Upper lobe of left lung (tissue), 6 donors: Measurements from ENCODE around the gene BPIFB2. TPM values are rescaled to one million over a fixed set of nuclear protein-coding genes. Genes with fewer than 3 reads are reported as not detected.

Experiments used
- ATAC-seq, 2 donors: fragments of 200-7000 bp; cut with Tn5 transposase; one replicate each; pipeline ENCODE4 v1.9.1; 2022; ENCODE audit warnings: mild to moderate bottlenecking in 2 of 2, moderate library complexity in 2 of 2; ENCODE audit not compliant: low FRiP score in 2 of 2
- DNase-seq, 2 donors: peaks; one replicate each; pipeline ENCODE4 v3.0.0-alpha.2; 2019 to 2020
- H3K27ac ChIP-seq, 4 donors: fragments of 200-600 bp; sonication (generic); one replicate each; pipeline ENCODE4 v1.5.1; 2016 to 2019
- H3K27me3 ChIP-seq, 4 donors: fragments of 200-600 bp; sonication (generic); one replicate each; pipeline ENCODE4 v1.5.1; 2017 to 2019
- H3K36me3 ChIP-seq, 4 donors: fragments of 200-600 bp; sonication (generic); one replicate each; pipeline ENCODE4 v1.5.1; 2016 to 2019
- H3K4me1 ChIP-seq, 4 donors: fragments of 200-600 bp; sonication (generic); one replicate each; pipeline ENCODE4 v1.5.1; 2018 to 2019
- H3K4me3 ChIP-seq, 4 donors: fragments of 200-600 bp; sonication (generic); one replicate each; pipeline ENCODE4 v1.5.1; 2017 to 2019; ENCODE audit warnings: mild to moderate bottlenecking in 2 of 4, moderate library complexity in 1 of 4
- H3K9me3 ChIP-seq, 4 donors: fragments of 200-600 bp; sonication (generic); one replicate each; pipeline ENCODE4 v1.5.1; 2018 to 2019
- EP300 ChIP-seq, 4 donors: sonication (generic); formaldehyde crosslinking; IDR thresholded peaks; one replicate each; pipeline ENCODE4 v1.5.1; 2017; ENCODE audit warnings: antibody characterized with exemption in 4 of 4, control low read depth in 2 of 4
- POLR2A ChIP-seq, 4 donors: fragments of 450-650 bp; IDR thresholded peaks; one replicate each; pipeline ENCODE4 v1.5.1; 2016 to 2017; ENCODE audit warnings: antibody characterized with exemption in 4 of 4, mild to moderate bottlenecking in 2 of 4
- POLR2AphosphoS5 ChIP-seq, 2 donors: sonication (generic); formaldehyde crosslinking; IDR thresholded peaks; one replicate each; pipeline ENCODE4 v1.5.1; 2017; ENCODE audit warnings: antibody characterized with exemption in 2 of 2
- WGBS, 2 donors: methylation state at CpG; one replicate each; pipeline ENCODE4 v1.1.5; 2017 to 2018; 5-methylcytosine and 5-hydroxymethylcytosine counted together
- total RNA-seq, 6 donors: library from RNA; depleted of rRNA in 4 of 6; stranded (reverse); fragments of >200 nt in 4 of 6; gene quantifications; one replicate each; pipeline versions ENCODE4 v1.1.0 to v1.2.1, GENCODE V29; 2016 to 2021
- TF ChIP-seq, protein P1 (sequence below), 6 experiments: fragments of 450-650 bp in 4 of 6; fragments of 200-600 bp in 2 of 6; sonication (generic) in 2 of 6; IDR thresholded peaks; one replicate each; pipeline ENCODE4 v1.5.1; 2016 to 2019; ENCODE audit warnings: antibody characterized with exemption in 6 of 6
- donor health status: DM: no; HTN: no; CAD: no; lungs with moderate emphysema.
- donor health status: DM: no; HTN: yes; CAD: no; lungs with severe emphysema.

The BPIFB2 gene
- total RNA-seq, 6 donors from 2014 or later: 0.23 to 3.1 (median 0.27) TPM; not detected in 3

- WGBS, 2 donors: 63 to 78% methylated on average over 5 to 7 of the region's 7 CpGs
- TF ChIP-seq EP300 (IDR thresholded peaks at IDR 0.05) (no peak), POLR2AphosphoS5 (IDR thresholded peaks at IDR 0.05) (no peak)
- TF ChIP-seq, protein P1, sequence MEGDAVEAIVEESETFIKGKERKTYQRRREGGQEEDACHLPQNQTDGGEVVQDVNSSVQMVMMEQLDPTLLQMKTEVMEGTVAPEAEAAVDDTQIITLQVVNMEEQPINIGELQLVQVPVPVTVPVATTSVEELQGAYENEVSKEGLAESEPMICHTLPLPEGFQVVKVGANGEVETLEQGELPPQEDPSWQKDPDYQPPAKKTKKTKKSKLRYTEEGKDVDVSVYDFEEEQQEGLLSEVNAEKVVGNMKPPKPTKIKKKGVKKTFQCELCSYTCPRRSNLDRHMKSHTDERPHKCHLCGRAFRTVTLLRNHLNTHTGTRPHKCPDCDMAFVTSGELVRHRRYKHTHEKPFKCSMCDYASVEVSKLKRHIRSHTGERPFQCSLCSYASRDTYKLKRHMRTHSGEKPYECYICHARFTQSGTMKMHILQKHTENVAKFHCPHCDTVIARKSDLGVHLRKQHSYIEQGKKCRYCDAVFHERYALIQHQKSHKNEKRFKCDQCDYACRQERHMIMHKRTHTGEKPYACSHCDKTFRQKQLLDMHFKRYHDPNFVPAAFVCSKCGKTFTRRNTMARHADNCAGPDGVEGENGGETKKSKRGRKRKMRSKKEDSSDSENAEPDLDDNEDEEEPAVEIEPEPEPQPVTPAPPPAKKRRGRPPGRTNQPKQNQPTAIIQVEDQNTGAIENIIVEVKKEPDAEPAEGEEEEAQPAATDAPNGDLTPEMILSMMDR (IDR thresholded peaks at IDR 0.05): no peak
These were observed 21.4 kb downstream of the BPIFB2 start for GRCh38 chr20:33028875-33029274.

DNA sequence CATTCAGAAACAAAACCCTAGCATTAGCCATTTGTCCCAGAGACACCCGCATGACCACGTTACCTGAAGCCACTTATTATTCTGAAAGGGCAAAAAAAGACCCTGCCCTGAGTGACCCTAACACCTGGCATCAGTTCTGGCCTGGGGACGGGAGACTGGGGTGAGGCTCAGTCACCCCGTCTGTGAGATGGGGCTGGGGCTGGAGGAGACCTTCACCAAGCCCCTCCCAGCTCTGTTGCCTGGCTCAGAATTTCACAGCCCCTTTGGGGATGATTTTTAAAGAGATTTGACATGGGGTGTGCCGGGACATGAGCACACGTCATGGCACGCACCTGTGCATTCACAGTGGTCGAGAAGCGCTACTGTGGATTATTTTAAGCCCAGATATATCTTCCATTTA is 22.6 kb downstream of the BPIFB2 start:
- Histone ChIP-seq H3K27ac (no peak overlapping the region), H3K36me3 (no peaks in the 10 kb centered on the region), H3K4me1 (no peaks in the 10 kb centered on the region), H3K4me3 (no peak overlapping the region), H3K9me3 (no peaks in the 10 kb centered on the region), H3K27me3 (no peaks in the 10 kb centered on the region)
- DNase-seq: no peak
- TF ChIP-seq POLR2AphosphoS5 (IDR thresholded peaks at IDR 0.05): no peak
- no peak for TF ChIP-seq POLR2A (IDR thresholded peaks at IDR 0.05)
- TF ChIP-seq EP300 (IDR thresholded peaks at IDR 0.05): no peak
- WGBS, 2 donors: 76 to 84% methylated on average over 9 of the region's 9 CpGs
- ATAC-seq: no peak

More at GRCh38 chr20:33028875-33029274, 21.4 kb downstream of the BPIFB2 start:
- Histone ChIP-seq H3K4me1 (no peaks in the 10 kb centered on the region), H3K4me3 (no peak overlapping the region), H3K27me3 (no peaks in the 10 kb centered on the region), H3K27ac (no peak overlapping the region), H3K9me3 (no peaks in the 10 kb centered on the region), H3K36me3 (no peaks in the 10 kb centered on the region)
- ATAC-seq (no peak), DNase-seq (no peak)

GRCh38 chr20:33030569-33030968 is 23.1 kb downstream of the BPIFB2 start:
- DNase-seq (no peak), ATAC-seq (no peak)
- WGBS, 2 donors: 85 to 89% methylated on average over 6 of the region's 6 CpGs
- H3K4me3 ChIP-seq: no peak overlapping the region
- no peak for TF ChIP-seq POLR2A (IDR thresholded peaks at IDR 0.05)
- TF ChIP-seq EP300 (IDR thresholded peaks at IDR 0.05): no peak
- no peak for TF ChIP-seq POLR2AphosphoS5 (IDR thresholded peaks at IDR 0.05)
- TF ChIP-seq, protein P1 (IDR thresholded peaks at IDR 0.05): no peak
- H3K9me3 ChIP-seq: no peaks in the 10 kb centered on the region
- no peaks in the 10 kb centered on the region for H3K27me3 ChIP-seq
- H3K36me3 ChIP-seq: no peaks in the 10 kb centered on the region
- no peaks in the 10 kb centered on the region for H3K4me1 ChIP-seq
- H3K27ac ChIP-seq: no peak overlapping the region

- DNase-seq (no peak), ATAC-seq (no peak)
- WGBS, 2 donors: 79 to 93% methylated on average over 4 to 9 of the region's 10 CpGs
- Histone ChIP-seq H3K27me3 (no peaks in the 10 kb centered on the region), H3K36me3 (no peaks in the 10 kb centered on the region), H3K4me1 (no peaks in the 10 kb centered on the region), H3K4me3 (no peak within 1 kb of the TSS), H3K27ac (no peak within 1 kb of the TSS), H3K9me3 (no peaks in the 10 kb centered on the region)
- TF ChIP-seq POLR2A (IDR thresholded peaks at IDR 0.05) (no peak), EP300 (IDR thresholded peaks at IDR 0.05) (no peak), POLR2AphosphoS5 (IDR thresholded peaks at IDR 0.05) (no peak)
- TF ChIP-seq, protein P1 (IDR thresholded peaks at IDR 0.05): no peak
These were observed 24.0 kb downstream of the BPIFB2 start, which contains the start of gene BPIFB6 for GRCh38 chr20:33031531-33031930. Gene BPIFB6 (plus strand): TSS chr20:33031648. CDS start chr20:33031648, 0 bp downstream.

DNA sequence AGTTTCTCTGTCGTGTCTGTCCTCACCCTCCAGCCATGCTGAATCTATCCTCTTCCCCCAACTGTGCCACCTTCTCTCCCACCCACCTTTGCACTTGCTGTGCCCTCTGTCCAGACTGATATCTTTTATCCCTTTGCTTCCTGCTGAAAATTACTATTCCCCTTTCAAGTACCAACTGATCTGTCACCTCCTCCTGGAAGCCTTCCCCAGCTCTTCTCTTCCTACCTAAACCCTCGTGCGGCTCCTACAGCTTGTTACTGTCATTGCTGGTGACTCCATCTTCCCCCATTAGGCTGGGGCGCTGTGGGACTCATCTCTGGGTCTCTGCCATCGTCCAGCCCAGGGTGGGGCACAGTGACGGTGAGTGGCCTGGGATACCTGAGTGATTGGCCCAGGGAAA is 25.1 kb downstream of the BPIFB2 start:
- Histone ChIP-seq H3K36me3 (no peaks in the 10 kb centered on the region), H3K4me3 (no peak overlapping the region), H3K4me1 (no peaks in the 10 kb centered on the region), H3K27ac (no peak overlapping the region), H3K27me3 (no peaks in the 10 kb centered on the region), H3K9me3 (no peaks in the 10 kb centered on the region)
- no peak for TF ChIP-seq POLR2A (IDR thresholded peaks at IDR 0.05)
- no peak for TF ChIP-seq EP300 (IDR thresholded peaks at IDR 0.05)
- TF ChIP-seq, protein P1 (IDR thresholded peaks at IDR 0.05): no peak
- no peak for TF ChIP-seq POLR2AphosphoS5 (IDR thresholded peaks at IDR 0.05)
- ATAC-seq (no peak), DNase-seq (no peak)
- WGBS, 2 donors: 78 to 83% methylated on average over 6 of the region's 6 CpGs
